Measurements from ENCODE around the gene BDH1.
"Not testable (repeated sequence)": the region's sequence is repeated elsewhere in the genome, so short reads cannot be mapped to it uniquely, and the experiment has no call there.

Gene BDH1

DNA sequence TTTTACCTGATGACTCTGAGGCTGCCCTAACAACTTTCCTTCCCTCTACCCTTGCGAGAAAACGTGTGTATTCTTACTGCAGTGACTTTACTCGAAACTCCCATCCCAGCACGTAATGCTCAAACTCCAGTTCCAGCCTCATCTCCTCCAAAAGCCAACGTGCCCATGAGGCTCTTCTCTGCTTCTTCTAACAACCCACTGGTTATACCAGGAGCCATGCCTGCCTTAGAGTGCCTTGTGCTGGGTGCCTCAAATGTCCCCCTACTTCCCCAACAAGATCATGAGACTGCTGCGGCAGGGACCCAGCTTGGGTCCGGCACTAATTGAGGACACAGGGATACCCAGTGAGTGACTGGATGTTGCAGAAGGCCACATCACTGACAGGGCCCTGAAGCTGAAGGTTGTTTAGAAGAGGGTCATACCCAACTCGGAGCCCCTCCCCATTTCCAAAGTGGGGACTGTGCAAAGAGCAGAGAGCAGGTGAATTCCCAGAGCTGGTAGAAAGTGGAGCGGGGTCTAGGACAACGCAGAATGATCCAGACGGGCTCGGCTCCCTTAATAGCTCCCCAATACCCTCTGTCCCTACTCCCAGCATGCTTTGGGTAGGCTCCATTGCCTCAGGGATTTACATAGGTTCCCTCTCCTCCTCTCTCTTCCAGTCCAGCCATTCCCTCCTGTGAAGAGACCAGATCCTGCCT is 71.4 kb downstream of the BDH1 start:
- DNase-seq (ENCODE audit: low read depth): no peak

DNA sequence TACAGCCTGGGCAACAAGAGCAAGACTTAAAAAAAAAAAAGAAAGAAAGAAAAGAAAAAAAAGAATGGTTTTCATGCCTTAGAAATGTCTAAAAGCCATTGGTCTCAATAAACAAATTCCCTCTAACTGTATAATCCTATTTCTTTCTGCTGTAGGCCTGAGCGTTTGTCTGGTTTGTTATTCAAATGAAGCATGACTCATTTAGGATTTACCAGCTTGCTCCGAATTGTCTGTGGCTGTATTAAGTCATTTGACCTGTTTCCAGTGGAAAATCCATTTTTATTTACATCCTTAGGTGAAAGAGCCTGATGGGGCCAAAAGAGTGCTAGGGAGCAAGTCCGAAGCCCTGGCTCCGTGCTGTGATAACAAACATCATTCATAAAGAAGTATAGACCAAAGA is 73.8 kb downstream of the BDH1 start:
- DNase-seq (ENCODE audit: low read depth): no peak

DNA sequence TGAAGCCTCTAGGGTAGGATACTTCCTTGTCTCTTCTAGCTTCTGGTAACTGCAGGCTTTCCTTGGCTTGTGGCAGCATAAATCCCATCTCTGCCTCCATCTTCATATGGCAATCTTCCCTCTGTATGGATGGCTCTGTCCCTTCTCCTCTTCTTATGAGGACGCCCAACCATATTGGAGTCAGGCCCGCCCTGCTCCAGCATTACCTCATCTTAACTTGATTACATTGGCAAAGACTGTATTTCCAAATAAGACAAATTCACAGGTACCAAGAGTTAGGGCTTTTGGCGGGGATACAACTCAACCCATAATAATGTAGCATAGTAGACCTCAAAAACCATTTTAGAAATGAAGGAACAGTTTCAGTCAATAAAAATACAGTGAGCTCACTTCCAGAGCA is 75.4 kb downstream of the BDH1 start:
- no peak for DNase-seq (ENCODE audit: low read depth)

DNA sequence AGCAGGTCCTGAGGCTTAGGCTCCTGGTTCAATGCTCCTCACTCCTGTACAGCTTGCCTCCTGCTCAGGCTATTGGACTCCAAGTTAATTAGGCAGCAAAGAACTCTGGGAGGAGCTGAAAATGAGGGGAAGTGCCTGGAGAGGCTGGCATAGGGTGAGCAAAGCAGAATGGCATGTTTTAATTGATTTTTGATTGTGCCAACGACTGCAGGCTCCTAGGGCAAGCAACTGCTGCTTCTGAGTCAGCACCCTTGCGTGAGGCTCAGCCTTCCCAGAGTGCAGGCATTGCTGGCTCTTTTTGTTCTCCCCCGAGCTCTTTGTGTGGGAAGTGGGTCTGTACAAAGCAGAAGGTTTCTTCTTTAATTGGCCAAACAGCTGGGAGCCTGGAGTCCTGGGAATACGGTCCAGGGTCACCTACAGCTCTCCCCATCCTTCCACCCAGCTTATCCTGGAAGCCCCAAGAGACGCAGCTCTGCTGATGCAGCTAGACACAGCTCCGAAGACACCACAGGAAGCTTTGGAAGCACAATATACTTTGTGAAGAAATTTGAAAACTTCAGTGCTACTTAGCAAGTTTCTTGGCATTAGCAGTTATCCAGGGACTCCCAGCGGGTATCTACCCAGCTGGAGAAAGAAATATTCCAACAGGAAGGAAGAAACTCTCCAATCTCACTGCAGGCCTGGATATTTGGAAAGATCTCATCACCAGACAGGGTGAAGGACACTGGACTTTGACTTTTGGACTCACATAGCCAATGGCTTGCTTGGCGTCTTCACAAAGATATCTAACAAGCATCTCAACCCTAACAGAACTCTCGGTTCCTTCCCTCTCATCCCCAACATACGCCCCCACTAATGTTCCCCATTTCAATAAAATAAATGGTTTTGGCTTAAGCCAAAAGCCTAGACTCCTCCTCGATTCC is 76.8 kb downstream of the BDH1 start:
- DNase-seq (ENCODE audit: low read depth): no peak

DNA sequence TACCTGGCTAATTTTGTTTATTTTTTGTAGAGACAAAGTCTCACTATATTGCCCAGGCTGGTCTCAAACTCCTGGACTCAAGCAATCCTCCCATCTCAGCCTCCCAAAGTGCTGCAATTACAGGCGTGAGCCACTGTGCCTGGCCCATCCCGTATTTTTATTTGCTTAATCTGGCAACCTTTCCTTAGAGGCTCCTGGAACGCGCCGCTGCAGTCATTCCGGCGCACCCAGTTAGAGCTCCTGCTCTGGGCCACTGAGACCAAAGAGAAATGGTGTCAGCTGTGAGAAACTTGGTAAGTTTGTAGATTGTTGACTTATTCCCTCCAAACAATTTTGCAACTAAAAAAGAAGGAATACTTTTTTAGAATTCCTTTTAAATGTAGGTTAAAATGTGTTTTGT is 78.0 kb downstream of the BDH1 start:
- not testable (repeated sequence) for DNase-seq (ENCODE audit: low read depth)

DNA sequence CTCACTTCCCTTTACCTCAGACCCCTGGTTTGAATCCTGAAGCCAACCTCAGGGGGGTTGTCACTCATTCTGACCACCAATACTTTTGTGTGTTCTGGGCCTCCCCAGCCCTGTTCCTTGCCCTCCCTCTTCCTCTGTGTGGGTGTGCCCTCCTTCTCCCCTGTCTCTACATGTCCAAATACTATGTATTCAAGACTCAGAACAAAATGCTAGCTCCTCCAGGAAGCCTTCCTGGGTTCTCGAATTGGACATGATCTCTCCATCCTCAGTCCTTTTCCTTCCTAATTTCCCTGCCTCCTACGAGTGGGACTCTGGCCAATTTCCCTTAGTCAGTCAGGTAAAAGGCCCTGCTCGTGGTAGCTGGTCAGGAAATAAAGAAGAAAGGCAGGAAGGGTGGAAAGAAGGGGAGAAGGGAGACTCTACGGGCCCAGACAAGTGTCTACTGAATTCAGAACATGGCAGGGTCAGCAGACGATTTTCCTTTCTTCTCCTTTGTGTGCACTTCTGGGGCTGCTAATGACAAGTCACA is 79.7 kb downstream of the BDH1 start:
- no peak for DNase-seq (ENCODE audit: low read depth)

DNA sequence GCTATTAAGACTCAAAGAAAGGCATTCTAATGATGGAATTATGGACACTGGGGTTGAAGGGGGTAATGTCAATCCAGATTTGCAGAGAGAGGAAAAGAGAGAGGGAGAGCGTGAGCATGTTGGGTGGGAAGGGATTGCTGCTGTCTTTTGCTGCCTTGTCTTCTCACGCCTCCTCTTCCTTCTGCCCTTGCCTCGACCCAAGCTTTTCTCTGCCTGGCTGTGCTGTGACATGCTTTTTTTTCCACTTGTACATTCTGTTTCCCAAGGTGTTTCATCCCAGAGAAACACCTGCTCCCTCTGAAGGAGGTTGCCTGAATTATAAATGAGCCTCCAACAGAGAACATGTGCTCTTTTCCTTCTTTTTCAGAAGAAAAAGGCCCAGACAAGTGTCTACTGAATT is 80.3 kb downstream of the BDH1 start:
- no peak for DNase-seq (ENCODE audit: low read depth)

DNA sequence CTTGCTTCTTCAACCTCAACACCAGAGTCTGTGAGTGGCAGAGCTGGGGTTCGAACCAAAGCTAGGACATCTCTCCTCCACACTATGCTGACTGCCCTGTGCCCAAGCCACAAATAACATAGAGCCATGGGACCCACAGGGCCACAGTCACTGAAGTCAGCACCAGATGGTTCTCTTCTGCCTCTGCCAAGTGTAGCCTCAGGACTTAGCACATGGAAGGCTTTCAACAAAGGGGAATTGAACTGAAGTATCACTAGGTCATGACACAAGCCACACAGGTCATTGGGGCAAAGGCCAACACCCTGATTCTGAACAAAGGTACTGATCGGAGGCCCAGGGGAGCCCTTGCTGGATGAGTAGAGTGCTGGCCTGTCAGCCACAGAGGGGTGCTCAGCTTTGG is 83.6 kb downstream of the BDH1 start:
- no peak for DNase-seq (ENCODE audit: low read depth)

DNA sequence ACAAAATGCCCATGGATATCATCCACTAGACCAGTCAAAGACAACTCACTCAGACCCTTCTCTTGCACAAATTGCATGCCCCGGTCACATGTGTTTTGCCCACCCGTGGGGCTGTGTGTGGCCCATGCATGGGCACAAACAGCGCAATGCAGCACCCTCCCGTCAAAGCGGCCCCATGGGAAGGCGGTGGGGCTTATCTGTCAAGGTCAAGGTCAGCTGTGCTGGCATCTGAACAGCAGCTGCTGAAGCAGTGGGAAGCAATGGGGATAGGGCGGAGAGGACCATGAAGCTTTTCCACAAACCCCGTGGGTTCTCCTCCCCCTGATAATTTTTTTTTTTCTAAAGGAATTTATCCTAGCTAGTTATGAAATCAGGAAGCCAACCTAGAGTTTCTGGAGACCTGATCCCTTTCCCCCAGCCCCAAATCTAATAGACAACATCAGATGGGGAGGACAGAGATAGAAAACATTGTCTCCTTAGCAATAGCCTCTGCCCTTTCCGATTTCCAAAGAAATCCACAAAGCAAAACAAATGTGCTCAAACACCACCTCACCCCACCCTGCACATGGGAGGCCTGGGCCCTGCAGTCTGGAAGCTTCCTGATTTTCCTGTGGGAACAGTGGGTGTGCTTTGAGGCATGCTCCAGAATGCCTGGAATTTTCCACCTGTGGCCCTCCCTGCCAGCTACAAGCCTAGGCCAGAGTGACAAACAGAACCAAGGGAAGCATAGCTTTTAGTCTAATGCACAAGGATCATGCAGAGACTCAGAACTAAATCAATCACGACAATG is 84.4 kb downstream of the BDH1 start:
- DNase-seq (ENCODE audit: low read depth): no peak

DNA sequence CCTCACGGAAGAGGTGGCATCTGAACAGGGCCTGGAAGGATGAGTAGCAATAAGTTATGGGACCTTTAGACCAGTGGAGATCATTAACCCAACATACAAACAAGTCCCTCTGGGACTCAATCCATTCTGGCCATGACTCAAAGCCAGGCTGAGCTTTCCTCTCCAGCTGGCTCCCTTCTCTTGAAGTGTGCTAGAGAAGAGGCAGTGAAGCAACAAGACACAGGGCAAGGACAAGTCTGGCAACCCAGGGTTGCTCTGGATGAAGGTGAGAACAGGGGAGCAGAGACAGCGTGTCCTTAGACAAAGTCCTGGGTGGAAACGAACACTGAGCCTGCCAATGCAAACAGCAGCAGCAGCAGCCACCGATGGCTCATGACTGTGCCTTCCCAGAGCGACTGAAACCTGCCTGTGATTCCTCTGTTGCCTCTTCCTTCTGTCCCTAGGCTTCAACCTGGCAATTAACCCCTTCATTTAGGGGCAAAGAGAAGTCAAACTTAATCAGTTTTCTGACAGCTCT is 86.8 kb downstream of the BDH1 start:
- no peak for DNase-seq (ENCODE audit: low read depth)

DNA sequence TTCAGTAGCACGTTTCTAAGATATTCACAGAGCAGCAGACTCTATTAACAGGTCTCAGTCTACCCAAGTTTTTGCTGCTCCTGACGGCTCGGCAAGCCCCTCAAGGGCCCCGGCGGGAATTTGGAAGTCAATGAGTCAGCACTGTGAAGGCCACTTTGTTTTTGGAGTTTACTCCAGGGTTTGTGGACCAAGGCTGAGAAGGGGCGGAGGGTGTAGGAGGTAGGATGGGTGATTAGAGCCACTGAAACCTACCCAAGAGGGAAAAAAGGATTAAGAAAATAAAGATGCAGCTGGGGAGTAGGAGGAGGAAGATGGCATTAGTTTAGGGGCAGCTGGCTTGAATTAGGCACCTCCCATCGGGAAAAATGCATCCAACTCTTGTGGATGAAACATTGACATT is 87.6 kb downstream of the BDH1 start:
- DNase-seq (ENCODE audit: low read depth): no peak

DNA sequence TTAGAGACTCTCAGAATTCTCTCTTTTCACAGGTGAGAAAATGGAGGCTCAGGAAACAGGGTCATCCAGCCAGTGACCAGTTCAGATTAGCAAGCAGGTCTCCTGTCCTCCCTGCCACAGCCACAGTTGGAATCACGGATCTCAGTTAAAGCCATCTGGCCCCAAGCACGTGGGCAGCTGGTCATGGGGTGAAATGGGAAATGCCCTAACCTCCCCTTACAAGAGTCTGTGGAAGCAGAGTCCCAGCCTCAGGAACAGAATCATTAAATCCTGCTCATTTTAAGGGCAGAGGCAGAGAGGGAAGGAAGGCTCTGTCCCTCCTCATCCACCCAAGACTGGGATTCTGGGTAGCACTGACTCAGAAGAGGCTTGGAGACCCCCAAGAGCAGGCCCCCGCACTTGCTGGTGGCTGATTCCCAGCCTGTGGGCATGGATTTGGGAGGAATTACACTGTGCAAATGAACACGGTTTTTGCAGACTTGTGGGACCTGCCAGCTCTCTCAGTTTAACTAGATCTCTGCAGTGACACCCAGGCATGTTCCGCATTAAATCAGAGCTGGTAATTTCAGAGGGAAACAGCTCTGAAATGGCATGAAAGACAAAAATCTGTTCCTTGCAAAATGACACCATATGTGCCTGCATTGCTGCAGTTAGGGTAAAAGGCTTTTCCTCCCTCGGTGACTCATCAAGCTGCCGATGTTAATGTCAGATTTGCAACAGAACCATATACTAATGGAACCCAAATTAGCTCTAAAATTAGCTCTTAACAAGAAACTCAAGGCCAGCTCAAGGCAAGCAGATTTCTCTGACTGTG is 89.0 kb downstream of the BDH1 start:
- DNase-seq (ENCODE audit: low read depth): no peak

DNA sequence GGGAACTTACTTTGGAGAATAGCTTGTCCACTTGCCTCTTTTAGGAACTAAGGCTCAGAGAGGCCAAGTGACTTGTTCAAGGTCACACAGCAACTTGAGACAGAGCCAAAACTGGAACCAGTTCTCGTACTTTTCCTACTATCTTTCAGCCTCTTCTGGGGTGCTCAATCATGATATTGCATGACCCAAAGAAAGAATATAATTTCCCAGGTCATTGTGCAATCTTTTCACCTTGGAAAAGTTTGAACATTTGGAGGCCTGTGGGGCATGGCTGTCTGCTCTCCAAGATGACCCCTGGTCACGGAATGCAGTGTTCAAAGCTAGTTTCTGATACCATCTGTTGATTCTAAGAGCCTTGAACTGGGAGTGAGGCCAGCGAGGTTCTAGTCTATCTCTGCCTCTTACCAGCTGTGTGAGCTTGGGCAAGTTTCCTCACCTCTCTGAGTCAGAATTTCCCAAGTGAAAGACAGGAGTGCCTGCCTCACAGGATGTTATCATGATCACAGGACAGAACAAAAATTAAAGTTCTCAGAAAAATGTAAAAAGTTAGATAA is 89.7 kb downstream of the BDH1 start:
- DNase-seq (ENCODE audit: low read depth): no peak

DNA sequence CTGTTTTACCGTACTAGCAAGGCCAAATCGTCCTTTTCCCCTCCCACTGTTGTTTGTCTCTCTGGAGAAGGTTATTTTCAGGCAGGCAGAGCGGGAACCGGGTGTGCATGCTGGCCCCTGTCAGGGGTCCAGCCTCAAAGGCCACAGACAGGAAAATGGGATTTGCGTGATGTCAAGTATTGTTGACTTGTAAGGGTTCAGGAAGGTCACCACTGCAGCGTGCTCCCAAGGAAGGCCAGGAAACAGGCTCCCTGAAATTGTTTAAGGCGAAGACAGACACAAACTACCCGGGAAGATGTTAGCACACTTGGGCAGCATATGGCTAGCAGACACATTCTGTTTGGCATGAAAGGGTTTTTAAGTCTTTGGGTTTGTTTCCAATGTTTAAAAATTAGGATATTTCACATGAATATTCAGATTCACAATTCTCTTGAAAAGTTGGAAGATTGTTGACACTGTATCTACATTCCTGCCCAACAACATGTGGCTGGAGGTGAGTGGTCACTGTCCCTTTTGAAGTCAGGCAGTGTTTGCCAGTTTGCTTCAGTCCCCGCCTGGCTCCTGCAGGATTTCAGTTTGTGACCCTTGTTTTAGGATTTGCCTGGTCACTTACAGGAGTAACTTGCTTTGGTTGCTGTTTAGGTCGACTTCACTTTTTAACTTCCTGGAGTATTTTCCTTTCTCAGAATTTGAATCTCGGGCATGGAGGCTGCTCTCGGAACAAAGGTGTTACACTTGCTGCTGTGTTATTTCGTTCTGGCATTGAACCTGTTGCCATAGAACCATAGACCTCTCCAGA is 90.4 kb downstream of the BDH1 start:
- DNase-seq (ENCODE audit: low read depth): no peak

DNA sequence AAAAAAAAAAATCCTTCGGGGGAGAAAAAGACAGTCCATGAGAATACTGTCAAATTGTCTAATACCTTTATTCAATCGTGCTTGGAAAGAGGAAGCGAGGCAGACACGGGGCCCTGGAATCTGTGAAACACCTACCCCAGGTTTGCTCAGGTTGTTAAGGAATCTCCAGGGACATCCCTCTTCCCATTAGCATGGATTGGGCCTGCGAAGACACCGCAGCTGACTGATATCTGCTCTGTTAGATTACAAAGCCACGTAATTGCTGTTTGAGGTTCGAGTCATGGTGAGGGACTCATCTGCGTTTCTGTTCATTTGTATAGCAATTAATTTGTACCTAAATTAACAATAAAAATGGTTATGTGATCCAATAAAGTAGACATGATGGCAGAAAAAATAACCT is 91.0 kb downstream of the BDH1 start:
- DNase-seq (ENCODE audit: low read depth): no peak

DNA sequence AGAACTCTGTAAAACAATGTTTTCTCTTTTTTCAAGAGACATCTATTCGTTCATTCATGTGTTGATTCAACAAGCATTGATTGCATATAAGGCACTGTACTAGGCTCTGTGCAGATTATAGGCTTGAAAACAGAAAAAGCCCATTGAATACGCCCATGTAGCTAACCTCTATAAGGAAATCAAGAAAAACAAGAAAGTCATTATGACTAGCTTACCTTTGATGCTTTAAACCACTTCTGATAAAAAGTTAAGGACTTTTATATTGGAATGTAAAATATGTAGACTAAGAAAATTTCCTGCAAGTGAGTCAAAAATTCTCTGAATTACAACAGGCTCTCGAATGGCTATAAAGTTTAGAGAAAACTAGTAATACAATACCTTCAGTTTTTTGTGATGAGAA is 92.5 kb downstream of the BDH1 start:
- DNase-seq (ENCODE audit: low read depth): no peak

DNA sequence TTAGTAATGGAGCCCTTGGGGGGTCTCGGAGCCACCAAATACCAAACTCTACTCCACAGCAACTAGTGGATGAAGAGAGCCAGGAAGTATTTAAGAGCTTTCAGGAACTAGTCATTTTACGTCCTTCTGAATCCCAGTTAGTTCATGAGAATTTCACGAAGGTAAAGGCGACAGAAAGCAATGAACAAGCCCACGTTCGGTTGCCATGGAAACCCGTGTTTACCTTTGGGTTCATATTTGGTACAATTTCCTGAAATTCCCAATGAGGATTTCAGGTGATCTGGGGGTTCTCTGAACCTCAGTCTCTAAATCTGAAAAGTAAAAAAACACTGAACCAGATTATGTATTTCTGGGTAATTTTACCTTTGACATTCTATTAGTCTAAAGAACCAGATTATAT is 93.0 kb downstream of the BDH1 start:
- no peak for DNase-seq (ENCODE audit: low read depth)

DNA sequence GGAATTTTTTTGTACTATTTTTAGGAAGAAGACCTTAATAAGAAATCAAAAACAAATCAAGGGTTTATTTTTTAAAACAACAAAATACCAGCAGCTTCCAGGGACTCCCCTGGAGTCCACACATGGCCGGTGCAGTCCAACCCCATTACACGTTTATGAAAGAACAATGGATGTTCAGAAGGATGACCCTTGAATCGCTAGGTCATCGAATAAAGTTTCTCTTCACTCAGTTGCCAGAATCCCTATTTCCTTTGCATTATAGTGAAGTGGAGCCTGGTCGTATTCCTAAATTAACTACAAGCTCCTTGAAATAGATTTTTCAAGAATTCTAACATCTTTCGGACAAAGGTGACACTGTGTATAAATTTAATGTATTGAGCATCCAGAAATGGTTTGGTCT is 95.1 kb downstream of the BDH1 start:
- no peak for DNase-seq (ENCODE audit: low read depth)

DNA sequence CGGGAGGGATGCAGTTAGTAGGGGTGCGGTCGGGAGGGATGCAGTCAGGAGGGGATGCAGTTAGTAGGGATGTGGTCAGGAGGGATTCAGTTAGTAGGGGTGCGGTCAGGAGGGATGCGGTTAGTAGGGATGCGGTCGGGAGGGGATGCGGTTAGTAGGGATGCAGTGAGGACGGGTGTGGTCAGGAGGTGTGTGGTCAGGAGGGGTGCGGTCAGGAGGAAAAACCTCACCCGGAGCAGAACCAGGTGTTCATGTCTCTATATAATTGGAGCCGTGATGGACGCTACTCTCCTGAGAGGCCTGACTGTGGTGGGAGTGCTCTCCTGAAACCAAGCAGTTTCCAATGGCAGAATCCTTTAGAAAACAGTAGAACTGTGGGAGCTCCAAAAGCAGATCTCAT is 95.8 kb downstream of the BDH1 start:
- no peak for DNase-seq (ENCODE audit: low read depth)
